Activated CD4-positive, alpha-beta T cell treated with anti-CD3 and anti-CD28 coated beads, Interleukin-2, Interleukin-4, amounts not matched to agents 100 ng/mL and 50 ng/mL, durations not matched to agents 16 hours and 8 hours (primary cell): ENCODE results near the gene ZNF701.
A peak's percentile ranks its signal among the peaks of the same experiment; 100 is the strongest.
"Not testable (repeated sequence)": the region's sequence is repeated elsewhere in the genome, so short reads cannot be mapped to it uniquely, and the experiment has no call there.

Experiments used
- DNase-seq: peaks from one replicate; pipeline ENCODE4 v3.0.0-alpha.2; 2020; ENCODE audit warnings: low spot score

ZNF701 gene

GRCh38 chr19:52570000-52570861 is at the start of gene ZNF701:
TSS of gene ZNF701 (plus strand) at chr19:52570287. CDS start at chr19:52574148, 3,861 bp downstream.
- DNase-seq = peak; percentile 90

GRCh38 chr19:52522551-52522950 is 47.5 kb upstream of the ZNF701 start:
- no peak for DNase-seq

GRCh38 chr19:52524086-52524485 is 46.0 kb upstream of the ZNF701 start:
- no peak for DNase-seq

GRCh38 chr19:52527134-52527955 is 42.7 kb upstream of the ZNF701 start, which contains the start of gene ZNF808:
TSS of gene ZNF808 (plus strand) at chr19:52527668. CDS start at chr19:52543285, 15,617 bp downstream.
- DNase-seq = peak; percentile 92

GRCh38 chr19:52527956-52528351 is 42.1 kb upstream of the ZNF701 start:
- DNase-seq = no peak

GRCh38 chr19:52532480-52532879 is 37.6 kb upstream of the ZNF701 start:
- no peak for DNase-seq

GRCh38 chr19:52533901-52534300 is 36.2 kb upstream of the ZNF701 start:
- no peak for DNase-seq

- not testable (repeated sequence) for DNase-seq
Observed at GRCh38 chr19:52535385-52535770, 34.7 kb upstream of the ZNF701 start.

GRCh38 chr19:52535771-52536447 is 34.2 kb upstream of the ZNF701 start:
- peak; percentile 79 for DNase-seq

GRCh38 chr19:52536448-52536800 is 33.7 kb upstream of the ZNF701 start:
- peak; percentile 32 for DNase-seq

- not testable (repeated sequence) for DNase-seq
Observed at GRCh38 chr19:52538815-52539214, 31.3 kb upstream of the ZNF701 start.

- not testable (repeated sequence) for DNase-seq
Observed at GRCh38 chr19:52541176-52541575, 28.9 kb upstream of the ZNF701 start.

GRCh38 chr19:52541608-52542007 is 28.5 kb upstream of the ZNF701 start:
- DNase-seq = no peak

GRCh38 chr19:52542541-52542940 is 27.5 kb upstream of the ZNF701 start:
- not testable (repeated sequence) for DNase-seq

- DNase-seq = peak; percentile 58
Observed at GRCh38 chr19:52542984-52543664, 27.0 kb upstream of the ZNF701 start.

- DNase-seq = no peak
Observed at GRCh38 chr19:52554216-52554971, 15.7 kb upstream of the ZNF701 start.

- DNase-seq = no peak
Observed at GRCh38 chr19:52557231-52557995, 12.7 kb upstream of the ZNF701 start.

- not testable (repeated sequence) for DNase-seq
Observed at GRCh38 chr19:52558732-52559445, 11.2 kb upstream of the ZNF701 start.

GRCh38 chr19:52561611-52562010 is 8.5 kb upstream of the ZNF701 start:
- DNase-seq = not testable (repeated sequence)
